ENCODE measurements around the gene KRT36. TPM values are rescaled to one million over a fixed set of nuclear protein-coding genes. Genes with fewer than 3 reads are reported as not detected.

Gene KRT36
- polyA plus RNA-seq, 1 donor (not counting 4 experiments of a cell fraction or from before 2014, with no cell fraction given): not detected

- Histone ChIP-seq H3K27ac (ENCODE audit: control insufficient read depth, insufficient read depth, low read length) (no peak overlapping the region), H3K4me3 (ENCODE audit: control insufficient read depth in 2 of 3, extremely low read depth in 1 of 3, insufficient read depth in 2 of 3, low read depth in 1 of 3, low read length in 3 of 3) (no peak overlapping the region), H3K9me1 (ENCODE audit: control insufficient read depth, extremely low read depth, insufficient read depth, low read length) (peaks cover under 1% of the 10 kb centered on the region), H3K9ac (ENCODE audit: control insufficient read depth, extremely low read depth, insufficient read depth, low read length) (no peak overlapping the region), H3K4me1 (ENCODE audit: control insufficient read depth, extremely low read depth, insufficient read depth, low read length) (peaks cover 14% of the 10 kb centered on the region), H3K27me3 (ENCODE audit: control insufficient read depth, extremely low read depth, insufficient read depth, low read length) (no peaks in the 10 kb centered on the region), H2AFZ (ENCODE audit: control insufficient read depth, low read length) (no peak overlapping the region), H3K9me3 (ENCODE audit: control insufficient read depth, low read depth, low read length) (no peaks in the 10 kb centered on the region), H3K4me2 (ENCODE audit: control insufficient read depth, extremely low read depth, insufficient read depth, low read depth, low read length) (peak overlapping the region; percentile 10), H3K79me2 (ENCODE audit: control insufficient read depth, insufficient read depth, low read length) (no peaks in the 10 kb centered on the region), H3K36me3 (ENCODE audit: control insufficient read depth in 2 of 2, extremely low read depth in 1 of 2, insufficient read depth in 2 of 2, low read length in 2 of 2) (no peaks in the 10 kb centered on the region), H4K20me1 (ENCODE audit: control insufficient read depth, extremely low read depth, insufficient read depth, low read length) (no peaks in the 10 kb centered on the region)
- dilution Hi-C loops (cut with MboI; ENCODE audit: extremely low pct_ligation_motif_present, low sequenced_read_pairs): no loop called here
- no peak for DNase-seq (ENCODE audit: low read depth, low spot score)
- TF ChIP-seq EZH2 (IDR thresholded peaks at IDR 0.05; ENCODE audit: low read length): no peak
- TF ChIP-seq, protein P1, sequence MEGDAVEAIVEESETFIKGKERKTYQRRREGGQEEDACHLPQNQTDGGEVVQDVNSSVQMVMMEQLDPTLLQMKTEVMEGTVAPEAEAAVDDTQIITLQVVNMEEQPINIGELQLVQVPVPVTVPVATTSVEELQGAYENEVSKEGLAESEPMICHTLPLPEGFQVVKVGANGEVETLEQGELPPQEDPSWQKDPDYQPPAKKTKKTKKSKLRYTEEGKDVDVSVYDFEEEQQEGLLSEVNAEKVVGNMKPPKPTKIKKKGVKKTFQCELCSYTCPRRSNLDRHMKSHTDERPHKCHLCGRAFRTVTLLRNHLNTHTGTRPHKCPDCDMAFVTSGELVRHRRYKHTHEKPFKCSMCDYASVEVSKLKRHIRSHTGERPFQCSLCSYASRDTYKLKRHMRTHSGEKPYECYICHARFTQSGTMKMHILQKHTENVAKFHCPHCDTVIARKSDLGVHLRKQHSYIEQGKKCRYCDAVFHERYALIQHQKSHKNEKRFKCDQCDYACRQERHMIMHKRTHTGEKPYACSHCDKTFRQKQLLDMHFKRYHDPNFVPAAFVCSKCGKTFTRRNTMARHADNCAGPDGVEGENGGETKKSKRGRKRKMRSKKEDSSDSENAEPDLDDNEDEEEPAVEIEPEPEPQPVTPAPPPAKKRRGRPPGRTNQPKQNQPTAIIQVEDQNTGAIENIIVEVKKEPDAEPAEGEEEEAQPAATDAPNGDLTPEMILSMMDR (optimal IDR thresholded peaks at IDR 0.05 in 1 of 3, IDR thresholded peaks at IDR 0.05 in 1 of 3, conservative IDR thresholded peaks at IDR 0.05 in 1 of 3; ENCODE audit: extremely low read depth in 1 of 3, insufficient read depth in 2 of 3, low read length in 3 of 3): no peak
- FAIRE-seq: peak; percentile 39
Observed at GRCh38 chr17:41507315-41507880, 17.7 kb upstream of the KRT36 start.

GRCh38 chr17:41505809-41506767 is 16.4 kb upstream of the KRT36 start:
- Histone ChIP-seq H3K36me3 (ENCODE audit: control insufficient read depth in 2 of 2, extremely low read depth in 1 of 2, insufficient read depth in 2 of 2, low read length in 2 of 2) (no peaks in the 10 kb centered on the region), H4K20me1 (ENCODE audit: control insufficient read depth, extremely low read depth, insufficient read depth, low read length) (no peaks in the 10 kb centered on the region), H3K27me3 (ENCODE audit: control insufficient read depth, extremely low read depth, insufficient read depth, low read length) (no peaks in the 10 kb centered on the region), H3K79me2 (ENCODE audit: control insufficient read depth, insufficient read depth, low read length) (no peaks in the 10 kb centered on the region), H3K9ac (ENCODE audit: control insufficient read depth, extremely low read depth, insufficient read depth, low read length) (no peak overlapping the region), H3K4me3 (ENCODE audit: control insufficient read depth in 2 of 3, extremely low read depth in 1 of 3, insufficient read depth in 2 of 3, low read depth in 1 of 3, low read length in 3 of 3) (no peak overlapping the region), H3K4me1 (ENCODE audit: control insufficient read depth, extremely low read depth, insufficient read depth, low read length) (peaks cover 14% of the 10 kb centered on the region), H2AFZ (ENCODE audit: control insufficient read depth, low read length) (no peak overlapping the region), H3K9me3 (ENCODE audit: control insufficient read depth, low read depth, low read length) (no peaks in the 10 kb centered on the region), H3K4me2 (ENCODE audit: control insufficient read depth, extremely low read depth, insufficient read depth, low read depth, low read length) (no peak overlapping the region), H3K9me1 (ENCODE audit: control insufficient read depth, extremely low read depth, insufficient read depth, low read length) (no peaks in the 10 kb centered on the region), H3K27ac (ENCODE audit: control insufficient read depth, insufficient read depth, low read length) (no peak overlapping the region)
- dilution Hi-C loops (cut with MboI; ENCODE audit: extremely low pct_ligation_motif_present, low sequenced_read_pairs): no loop called here
- TF ChIP-seq EZH2 (IDR thresholded peaks at IDR 0.05; ENCODE audit: low read length): no peak
- no peak for FAIRE-seq
- DNase-seq (ENCODE audit: low read depth, low spot score): no peak
